HepG2 (cell line): ENCODE measurements around the gene ANKAR. TPM values are rescaled to one million over a fixed set of nuclear protein-coding genes. Genes with fewer than 3 reads are reported as not detected.

Experiments
- DR1 ChIP-seq: sonication (generic); formaldehyde crosslinking; IDR thresholded peaks from 2 replicates; pipeline ENCODE4 v1.8.0; 2021; ENCODE audit warnings: mild to moderate bottlenecking, missing genetic modification reagents, inconsistent platforms
- HMGXB3 ChIP-seq: sonication (generic); formaldehyde crosslinking; IDR thresholded peaks from 2 replicates; pipeline ENCODE4 v1.4.0; 2020; ENCODE audit warnings: missing genetic modification reagents, borderline replicate concordance
- JUND ChIP-seq: sonication (generic); formaldehyde crosslinking; IDR thresholded peaks from 2 replicates; pipeline ENCODE4 v1.8.0; 2022; ENCODE audit warnings: mild to moderate bottlenecking, missing genetic modification reagents
- LRRFIP1 ChIP-seq: sonication (generic); formaldehyde crosslinking; conservative IDR thresholded peaks from 2 replicates; pipeline ENCODE4 v1.4.0; 2020; ENCODE audit warnings: missing genetic modification reagents
- POGK ChIP-seq: sonication (generic); formaldehyde crosslinking; conservative IDR thresholded peaks from 2 replicates; pipeline ENCODE4 v1.8.0; 2022; ENCODE audit warnings: mild to moderate bottlenecking, moderate library complexity, missing genetic modification reagents
- PRDM4 ChIP-seq: sonication (generic); formaldehyde crosslinking; IDR thresholded peaks from 2 replicates; pipeline ENCODE4 v1.9.0; 2021; ENCODE audit warnings: missing genetic modification reagents, borderline replicate concordance
- ZBTB34 ChIP-seq: sonication (generic); formaldehyde crosslinking; IDR thresholded peaks from 2 replicates; pipeline ENCODE4 v1.8.0; 2022; ENCODE audit warnings: mild to moderate bottlenecking, missing genetic modification reagents
- ZFP82 ChIP-seq: sonication (generic); formaldehyde crosslinking; IDR thresholded peaks from 2 replicates; pipeline ENCODE4 v1.5.1; 2020; ENCODE audit warnings: mild to moderate bottlenecking, missing genetic modification reagents, borderline replicate concordance
- ZNF468 ChIP-seq: sonication (generic); formaldehyde crosslinking; IDR thresholded peaks from 2 replicates; pipeline ENCODE4 v1.8.0; 2022; ENCODE audit warnings: mild to moderate bottlenecking, moderate library complexity, missing genetic modification reagents
- ZNF678 ChIP-seq: sonication (generic); formaldehyde crosslinking; IDR thresholded peaks from 2 replicates; pipeline ENCODE4 v1.4.0; 2020; ENCODE audit warnings: mild to moderate bottlenecking, missing genetic modification reagents
- ZNF800 ChIP-seq: sonication (generic); formaldehyde crosslinking; IDR thresholded peaks from 2 replicates; pipeline ENCODE4 v1.4.0; 2020; ENCODE audit warnings: missing genetic modification reagents
- ZSCAN30 ChIP-seq: sonication (generic); formaldehyde crosslinking; IDR thresholded peaks from 2 replicates; pipeline ENCODE4 v1.5.0; 2020; ENCODE audit warnings: mild to moderate bottlenecking, missing genetic modification reagents
- polyA plus RNA-seq, 8 experiments: library from polyadenylated mRNA; depleted of rRNA in 3 of 8; stranded (reverse) in 7 of 8; unstranded in 1 of 8; fragments of >200 nt; fragmentation: Illumina TruSeq in 4 of 8; extraction: Trizol in 4 of 8; gene quantifications; 2 replicates each; pipeline versions ENCODE4 v1.2.1 to v1.2.3, GENCODE V29; 2011 to 2016; ENCODE audit warnings: low read depth in 4 of 8, missing spikeins in 1 of 8, mixed read lengths in 1 of 8; ENCODE audit not compliant: insufficient read depth in 1 of 8
- total RNA-seq, 5 experiments: library from RNA; depleted of rRNA; stranded (reverse); fragments of >200 nt; fragmentation: Illumina TruSeq; extraction: Trizol; gene quantifications; 2 replicates each; pipeline ENCODE4 v1.2.3, GENCODE V29; 2016; ENCODE audit warnings: low read depth in 1 of 5

ANKAR gene
- total and polyA plus RNA-seq, 2 of the 13 experiments (the other 11 are each of a cell fraction or from before 2014, with no cell fraction given), result 3.6 to 5.0 TPM

- 0 out of 2 replicates have a peak, but pooled peaks have one; percentile 4 for TF ChIP-seq HMGXB3 (CRISPR knock-in tag)
- TF ChIP-seq LRRFIP1 (CRISPR knock-in tag), result no peak
- peak; percentile 98 for TF ChIP-seq POGK (CRISPR knock-in tag)
- TF ChIP-seq DR1, result peak; percentile 83
- no peak for TF ChIP-seq JUND (CRISPR knock-in tag)
- peak; percentile 67; the same call in 1 of the 2 replicates for TF ChIP-seq ZBTB34 (CRISPR knock-in tag)
- TF ChIP-seq PRDM4 (CRISPR knock-in tag), result no peak
- TF ChIP-seq ZSCAN30 (CRISPR knock-in tag), result 0 out of 2 replicates have a peak, but pooled peaks have one; percentile 14
- peak; percentile 97 for TF ChIP-seq ZNF800 (CRISPR knock-in tag)
- peak; percentile 78; the same call in 1 of the 2 replicates for TF ChIP-seq ZNF678 (CRISPR knock-in tag)
- peak; percentile 96; the same call in 1 of the 2 replicates for TF ChIP-seq ZNF468 (CRISPR knock-in tag)
- peak; percentile 93; the same call in 1 of the 2 replicates for TF ChIP-seq ZFP82
Observed at GRCh38 chr2:189674374-189675112, at the start of gene ANKAR (continued).
